Stimulated activated CD8-positive, alpha-beta memory T cell treated with anti-CD3 and anti-CD28 coated beads, Interleukin-12 subunit alpha, Interleukin-12 subunit beta, amount 100 ng/mL, for 1 hour (primary cell): ENCODE measurements around the gene ADAM8.
"Not testable (repeated sequence)": the region's sequence is repeated elsewhere in the genome, so short reads cannot be mapped to it uniquely, and the experiment has no call there.

Experiments
- DNase-seq: peaks from one replicate; pipeline ENCODE4 v3.0.0-alpha.2; 2020; ENCODE audit warnings: low read depth

The ADAM8 gene

GRCh38 chr10:133230387-133231195 lies 46.1 kb downstream of the ADAM8 start:
- no peak for DNase-seq

GRCh38 chr10:133230044-133230361 lies 46.7 kb downstream of the ADAM8 start, which contains the start of gene UTF1:
TSS of gene UTF1 (plus strand) at chr10:133230217. CDS start at chr10:133230289, 72 bp downstream.
- DNase-seq: no peak

- no peak for DNase-seq
Observed at GRCh38 chr10:133229265-133230043, 47.2 kb downstream of the ADAM8 start.

GRCh38 chr10:133227256-133227655 lies 49.4 kb downstream of the ADAM8 start:
- DNase-seq: no peak

- DNase-seq: no peak
Observed at GRCh38 chr10:133226251-133226808, 50.3 kb downstream of the ADAM8 start.

- no peak for DNase-seq
Observed at GRCh38 chr10:133225707-133226191, 50.9 kb downstream of the ADAM8 start.

- DNase-seq: no peak
Observed at GRCh38 chr10:133224756-133225372, 51.8 kb downstream of the ADAM8 start.

GRCh38 chr10:133224076-133224475 lies 52.6 kb downstream of the ADAM8 start:
- no peak for DNase-seq

GRCh38 chr10:133221756-133222155 lies 54.9 kb downstream of the ADAM8 start:
- DNase-seq: not testable (repeated sequence)

- DNase-seq: no peak
Observed at GRCh38 chr10:133221331-133221730, 55.3 kb downstream of the ADAM8 start.

GRCh38 chr10:133219782-133220181 lies 56.9 kb downstream of the ADAM8 start:
- no peak for DNase-seq

- DNase-seq: no peak
Observed at GRCh38 chr10:133218891-133219290, 57.8 kb downstream of the ADAM8 start.

- no peak for DNase-seq
Observed at GRCh38 chr10:133217800-133218589, 58.7 kb downstream of the ADAM8 start.

- no peak for DNase-seq
Observed at GRCh38 chr10:133216776-133217175, 59.9 kb downstream of the ADAM8 start.

GRCh38 chr10:133215586-133215985 lies 61.1 kb downstream of the ADAM8 start:
- no peak for DNase-seq

GRCh38 chr10:133214468-133215410 lies 61.9 kb downstream of the ADAM8 start:
- DNase-seq: no peak

GRCh38 chr10:133213641-133214467 lies 62.8 kb downstream of the ADAM8 start:
- no peak for DNase-seq

GRCh38 chr10:133212853-133213494 lies 63.7 kb downstream of the ADAM8 start:
- DNase-seq: no peak
